HG02798 (cell line): Measurements from ENCODE around the gene DPYD.

Experiments used
- ATAC-seq: cut with Tn5 transposase; IDR thresholded peaks from one replicate; pipeline ENCODE4 v1.9.1; 2021; ENCODE audit warnings: mild to moderate bottlenecking; ENCODE audit not compliant: unreplicated experiment, poor library complexity

Gene DPYD

DNA sequence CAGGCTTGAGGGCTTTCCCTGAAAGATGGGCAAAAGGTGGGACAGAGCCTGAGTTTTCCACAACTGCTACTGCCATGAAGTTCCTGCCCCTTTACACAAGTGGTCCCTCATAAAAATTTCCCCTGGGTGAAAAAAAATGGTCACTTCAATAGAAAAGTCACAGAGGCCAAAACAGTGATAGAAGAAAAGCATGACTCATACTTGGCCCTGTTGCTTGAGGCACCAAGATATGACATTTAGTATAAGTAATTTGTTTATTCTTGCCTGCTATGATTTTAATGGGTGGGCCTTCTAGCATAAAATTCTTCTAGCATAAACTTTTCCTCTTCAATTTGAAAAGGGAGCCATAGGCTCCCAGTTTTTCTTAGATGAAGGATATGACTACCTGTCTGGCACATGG, 280.2 kb downstream of the DPYD start:
- no peak for ATAC-seq

DNA sequence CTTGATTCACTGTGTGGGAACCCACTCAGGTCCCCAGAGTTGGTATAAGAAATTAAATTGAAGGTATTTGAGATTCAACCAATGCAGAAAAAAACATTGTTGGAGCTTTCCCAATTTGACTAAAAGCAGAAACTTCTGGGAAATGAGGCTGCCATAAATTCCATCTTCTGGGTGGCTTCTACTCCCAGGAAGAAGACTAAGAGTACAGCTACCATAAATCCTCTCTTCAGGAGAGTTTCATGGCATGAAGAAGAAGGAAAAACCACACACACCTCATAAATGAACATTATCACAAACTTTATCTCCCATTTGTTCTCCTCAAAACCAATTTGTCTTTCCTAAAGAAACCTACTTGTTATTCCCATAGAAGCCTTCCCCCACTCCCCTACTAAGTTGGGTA, 283.9 kb downstream of the DPYD start:
- ATAC-seq: no peak

DNA sequence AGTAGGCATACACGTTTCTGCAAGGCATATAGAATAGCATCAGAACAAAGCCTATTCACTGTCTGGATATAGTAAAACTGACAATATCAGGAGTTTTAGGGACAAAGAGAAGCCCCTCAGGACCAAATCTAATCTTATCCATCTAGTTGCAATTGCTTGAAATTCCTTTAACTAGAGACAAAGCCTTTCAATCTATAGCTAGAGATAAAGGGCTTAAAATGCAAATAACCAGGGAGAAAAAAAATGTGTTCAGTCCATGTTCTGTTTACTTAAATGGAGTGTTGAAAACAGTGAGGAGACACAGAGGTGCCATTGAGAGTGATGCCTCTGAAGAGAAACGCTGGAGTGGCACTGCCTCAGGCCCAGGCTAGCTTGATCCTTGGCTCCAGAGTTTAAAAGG, 286.1 kb downstream of the DPYD start:
- no peak for ATAC-seq

DNA sequence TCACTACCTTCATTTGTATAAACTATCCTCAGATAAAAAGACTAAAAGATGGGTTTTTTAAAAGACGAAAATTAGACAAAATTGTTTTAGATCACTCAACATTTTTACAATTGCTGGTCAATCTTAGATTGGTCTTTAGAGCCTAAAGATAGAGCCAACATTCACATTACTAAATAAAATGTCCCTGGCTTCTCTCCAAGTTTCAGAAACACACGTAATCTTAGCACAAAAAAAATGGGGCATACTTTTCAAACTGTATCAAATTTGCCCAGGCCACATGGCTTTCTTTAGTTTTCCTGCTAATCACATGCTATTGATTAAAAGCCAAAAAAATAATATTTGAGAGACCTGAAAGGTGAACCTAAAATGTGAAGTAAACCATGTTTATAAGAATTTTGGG, 288.1 kb downstream of the DPYD start:
- ATAC-seq: no peak

DNA sequence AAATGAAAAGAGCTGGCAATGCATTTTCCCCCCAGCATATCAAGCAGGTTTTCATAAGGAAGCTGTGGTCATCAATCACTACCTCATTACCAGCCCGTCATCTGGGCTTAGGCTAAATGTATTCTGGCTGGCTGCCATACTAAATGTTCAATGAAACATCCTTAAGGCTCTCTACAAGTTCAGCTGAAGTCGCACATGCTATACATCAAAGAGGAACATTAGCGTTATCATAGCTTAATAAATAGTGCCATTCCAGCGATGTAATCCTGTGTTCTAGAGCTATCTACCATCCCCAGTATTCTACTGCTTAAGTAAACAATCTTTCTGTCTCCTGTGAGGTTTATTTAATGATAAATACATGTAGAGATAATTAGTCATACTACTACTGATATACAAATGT, 288.8 kb downstream of the DPYD start:
- ATAC-seq: no peak

DNA sequence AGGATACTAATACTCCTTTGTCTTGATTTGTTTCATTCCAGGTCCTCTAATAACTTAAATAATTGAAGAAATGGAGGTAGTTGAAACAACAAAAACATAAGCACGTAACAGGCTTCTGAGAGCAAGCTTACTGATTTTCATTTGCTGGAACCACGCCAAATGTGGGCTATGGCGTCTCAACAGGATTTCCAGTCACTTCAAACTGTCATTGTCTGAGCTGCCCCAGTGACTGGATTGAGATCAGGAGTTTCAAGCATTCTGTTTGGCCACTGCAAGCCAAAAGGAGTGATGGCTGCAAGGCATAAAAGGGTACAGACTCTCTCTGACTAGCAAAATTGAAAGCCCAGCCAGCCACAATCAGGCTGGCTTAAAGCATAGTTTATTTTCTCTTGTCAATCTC, 289.9 kb downstream of the DPYD start:
- ATAC-seq: no peak

DNA sequence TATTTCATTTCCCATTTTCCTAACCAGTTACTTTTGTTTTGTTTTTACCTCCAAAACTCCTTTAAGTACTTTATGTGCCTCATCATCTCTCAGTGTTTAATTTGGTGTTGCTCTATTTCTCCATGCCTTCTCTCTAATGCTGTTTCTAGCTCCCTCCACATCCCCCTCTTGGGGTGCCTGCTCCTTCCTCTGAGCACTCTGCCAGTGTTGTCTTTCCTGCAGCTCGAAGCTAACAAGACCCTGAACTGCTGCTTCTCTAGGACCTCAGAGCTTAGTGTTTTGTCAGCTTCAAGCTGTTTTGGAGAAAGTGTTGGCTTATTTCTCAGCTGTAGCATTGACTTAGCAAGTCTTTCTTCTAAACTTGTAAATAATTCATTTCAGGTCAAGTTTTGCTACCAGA, 290.6 kb downstream of the DPYD start:
- ATAC-seq: no peak

DNA sequence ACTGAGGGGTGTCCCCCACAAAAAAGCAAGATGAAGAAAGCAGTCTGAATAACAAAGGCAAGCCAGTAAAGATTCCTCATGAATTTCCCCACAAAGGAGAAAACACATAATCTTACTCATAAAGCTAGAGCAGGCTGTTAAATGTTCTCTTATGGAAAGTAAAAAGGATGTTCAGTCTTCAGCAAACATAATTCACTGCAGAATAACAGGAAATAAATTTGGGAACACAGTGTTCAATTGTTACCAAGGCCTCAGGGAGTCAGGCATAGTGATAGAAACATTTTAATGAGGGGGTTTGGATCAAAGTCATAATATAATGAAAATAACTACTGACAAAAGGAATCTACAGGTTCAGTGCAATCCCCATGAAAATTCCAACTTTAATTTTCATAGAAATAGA, 297.6 kb downstream of the DPYD start:
- no peak for ATAC-seq

DNA sequence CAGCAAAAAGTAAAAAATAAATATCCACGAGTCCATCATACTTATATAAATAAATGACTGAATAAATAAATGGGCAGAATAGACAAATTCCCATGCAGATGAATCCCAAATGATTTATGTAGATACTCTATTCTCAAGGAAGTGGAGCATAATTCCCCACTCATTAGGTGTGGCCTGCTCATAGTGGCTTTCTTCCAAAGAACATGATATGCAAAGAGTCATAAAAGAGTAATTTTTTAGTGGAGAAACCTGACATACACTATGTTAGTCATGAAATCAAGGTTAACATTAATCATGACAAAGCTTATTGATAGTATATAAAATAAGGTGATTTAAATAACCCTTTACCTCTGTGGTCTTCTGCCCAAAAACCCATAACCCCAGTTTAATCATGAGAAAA, 298.9 kb downstream of the DPYD start:
- no peak for ATAC-seq

DNA sequence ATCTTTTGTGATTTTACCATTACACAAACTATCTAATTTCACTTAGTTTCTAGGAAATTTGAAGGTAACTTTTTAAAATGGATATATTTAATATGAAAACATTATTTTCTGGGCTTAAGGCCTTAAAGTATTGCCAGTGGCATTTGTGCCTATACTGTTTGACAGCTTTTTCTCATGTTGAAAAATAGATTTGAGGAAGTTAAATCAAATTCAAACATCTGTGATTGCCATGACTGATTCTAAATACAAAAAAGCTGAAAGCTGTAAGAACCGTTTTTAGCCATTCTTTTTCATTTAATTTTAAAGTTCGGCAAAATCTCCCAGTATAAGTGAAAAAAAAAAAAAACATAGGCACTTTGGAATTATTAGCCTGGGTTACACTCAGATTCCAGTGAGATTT, 301.1 kb downstream of the DPYD start:
- ATAC-seq: no peak

DNA sequence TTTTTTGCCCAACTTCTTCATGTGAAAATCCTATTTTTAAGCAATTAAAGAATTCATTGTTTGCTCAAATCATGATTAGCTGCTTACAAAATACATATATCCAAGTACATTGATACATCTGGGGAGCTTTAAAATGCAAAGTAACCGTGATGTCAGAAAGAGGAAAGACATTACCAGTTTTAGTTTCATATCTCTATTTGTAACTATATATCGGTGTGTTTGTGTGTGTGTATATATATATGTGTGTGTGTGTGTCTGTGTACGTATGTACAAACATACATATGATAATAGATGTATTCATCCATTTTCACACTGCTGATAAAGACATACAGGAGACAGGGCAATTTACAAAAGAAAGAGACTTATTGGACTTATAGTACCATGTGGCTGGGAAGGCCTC, 310.1 kb downstream of the DPYD start:
- peak; percentile 66 for ATAC-seq

DNA sequence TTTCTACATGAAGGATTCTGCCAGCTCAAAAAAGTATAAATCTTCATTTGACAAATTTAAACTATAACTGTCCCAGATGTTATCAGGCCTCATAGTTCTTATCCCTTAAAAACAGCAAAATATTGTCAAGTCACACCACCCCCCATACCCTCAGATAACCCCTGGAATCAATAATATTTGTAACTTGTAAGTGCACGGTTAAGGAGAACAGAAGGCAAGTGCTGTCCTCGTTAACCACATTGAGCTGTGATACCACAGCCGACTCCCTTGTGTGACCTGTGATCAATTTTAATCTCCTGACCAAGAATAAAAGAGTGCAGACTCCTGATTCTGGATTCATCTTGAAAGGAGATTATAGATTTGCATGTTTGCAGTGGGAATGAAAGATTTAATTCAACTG, 310.7 kb downstream of the DPYD start:
- no peak for ATAC-seq

DNA sequence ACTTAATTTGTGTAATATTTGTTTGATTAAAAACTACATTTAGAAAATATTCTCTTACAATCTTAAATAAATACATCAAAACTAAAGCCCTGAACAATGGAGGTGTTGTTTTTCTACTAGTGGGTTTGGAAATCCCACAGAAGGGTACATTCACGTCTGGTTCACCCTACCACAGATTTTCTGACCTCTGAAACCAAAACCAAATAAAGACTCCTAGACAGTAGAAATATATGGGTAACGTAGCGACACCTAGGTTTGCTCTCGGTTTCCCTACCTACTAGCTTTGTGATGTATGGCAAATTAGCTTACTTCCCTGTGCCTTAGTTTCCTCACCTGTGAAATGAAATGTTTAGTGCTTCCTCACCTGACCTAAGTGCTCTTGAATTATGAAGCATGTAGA, 312.6 kb downstream of the DPYD start:
- ATAC-seq: peak; percentile 48

DNA sequence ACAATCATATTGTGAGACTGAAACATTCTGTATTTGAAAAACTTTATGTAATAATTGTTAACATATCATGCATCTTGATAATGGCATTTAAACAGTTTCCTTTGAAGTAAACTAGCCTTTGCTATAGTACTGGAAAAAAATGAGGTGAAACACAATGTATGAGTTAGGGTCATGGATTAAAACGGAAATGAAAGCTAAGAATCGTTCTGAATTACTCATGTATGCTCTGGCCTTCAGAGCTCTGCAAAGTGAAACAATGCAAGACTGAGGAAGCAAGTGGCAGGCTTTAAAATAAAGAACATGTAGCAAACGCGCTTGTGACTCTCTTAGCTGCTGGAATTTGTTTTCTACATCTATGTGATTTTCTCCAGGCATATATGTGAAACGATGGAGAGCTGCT, 317.1 kb downstream of the DPYD start:
- no peak for ATAC-seq

DNA sequence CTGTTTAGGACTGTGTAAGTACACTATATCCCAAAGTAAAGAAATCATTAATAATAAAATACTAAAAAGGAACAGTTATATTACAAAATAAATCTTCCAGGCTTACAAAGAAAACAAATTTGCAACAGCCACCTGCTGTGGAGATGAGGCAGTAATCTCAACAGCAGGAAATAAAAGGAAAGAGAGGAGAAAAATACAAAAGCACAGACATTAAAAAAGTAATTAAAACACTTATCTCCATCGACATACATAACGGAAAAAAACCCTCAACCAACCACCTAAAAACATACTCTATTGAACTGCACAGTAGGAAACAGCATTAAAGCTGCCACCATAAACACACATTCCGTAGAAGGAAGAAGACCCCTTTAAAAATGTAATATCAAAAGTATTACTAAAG, 317.6 kb downstream of the DPYD start:
- ATAC-seq: no peak

DNA sequence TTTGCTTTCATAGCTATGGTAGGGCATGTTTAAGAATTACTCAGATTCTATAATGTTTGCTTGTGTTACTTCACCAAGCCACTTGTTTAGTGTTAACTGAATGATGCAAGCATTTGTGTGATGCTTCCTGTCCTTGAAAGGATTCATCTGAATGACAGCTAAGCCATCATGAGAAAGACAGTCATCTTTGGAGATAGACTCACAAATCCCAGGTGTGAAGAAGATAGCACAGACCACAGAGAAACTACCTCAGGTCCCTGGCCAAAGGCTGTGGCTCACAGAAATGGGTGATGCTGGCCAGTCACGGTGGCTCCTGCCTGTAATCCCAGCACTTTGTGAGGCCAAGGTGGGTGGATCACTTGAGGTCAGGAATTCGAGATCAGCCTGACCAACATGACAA, 321.4 kb downstream of the DPYD start:
- ATAC-seq: no peak

DNA sequence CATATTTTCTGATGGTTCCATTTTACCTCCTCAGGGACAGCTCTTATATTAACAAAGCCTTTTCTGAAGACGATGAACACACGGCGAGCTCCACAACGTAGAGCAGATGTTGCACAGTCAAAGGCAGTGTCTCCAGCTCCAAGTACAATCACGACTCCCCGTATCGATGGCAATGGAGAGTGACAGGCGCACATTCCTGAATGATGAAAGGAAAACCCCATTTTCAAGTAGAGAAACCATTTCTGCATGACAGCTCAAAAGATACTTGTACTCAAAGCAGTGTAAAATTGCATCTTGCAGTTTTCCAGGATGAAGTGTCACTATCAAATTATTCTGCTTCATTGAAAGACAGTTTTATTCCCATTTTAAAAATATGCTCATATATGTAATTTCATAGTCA, 327.6 kb downstream of the DPYD start:
- ATAC-seq: no peak

DNA sequence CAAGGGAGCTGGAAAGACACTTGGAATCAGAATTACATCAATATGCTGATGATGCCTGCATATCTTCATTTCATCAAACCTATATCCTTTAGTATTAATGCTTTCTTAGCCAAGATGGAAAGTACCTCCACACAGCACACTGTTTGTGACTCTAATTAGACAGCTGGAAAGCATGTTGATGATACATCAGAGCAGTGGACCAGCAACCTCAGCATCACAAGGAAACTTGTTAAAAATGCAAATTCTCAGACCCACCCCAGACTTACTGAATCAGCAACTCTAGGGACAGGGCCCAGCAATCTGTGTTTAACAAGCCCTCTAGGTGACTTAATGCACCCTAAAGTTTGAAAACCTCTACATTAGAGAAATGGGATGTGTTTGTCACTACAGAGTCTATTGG, 332.1 kb downstream of the DPYD start:
- no peak for ATAC-seq

DNA sequence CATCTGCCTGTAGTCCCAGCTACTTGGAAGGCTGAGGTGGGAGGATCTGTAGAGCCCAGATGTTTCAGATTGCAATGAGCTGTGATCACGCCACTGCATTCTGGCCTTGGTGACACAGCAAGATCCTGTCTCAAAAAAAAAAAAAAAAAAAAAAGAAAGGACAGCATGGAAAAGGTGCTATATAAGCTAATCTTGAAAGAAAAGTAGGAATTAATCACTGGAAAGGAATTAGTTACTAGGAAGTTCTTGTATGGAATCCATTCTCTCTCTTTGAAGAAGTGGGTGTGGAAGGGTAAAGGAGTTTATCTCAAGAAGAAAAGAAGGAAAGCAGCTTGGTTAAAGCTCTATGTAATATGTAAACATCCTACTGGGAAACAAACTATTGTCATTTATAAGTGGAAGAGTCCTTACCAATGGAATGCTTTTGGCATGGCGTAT, 339.2 kb downstream of the DPYD start:
- ATAC-seq: no peak

DNA sequence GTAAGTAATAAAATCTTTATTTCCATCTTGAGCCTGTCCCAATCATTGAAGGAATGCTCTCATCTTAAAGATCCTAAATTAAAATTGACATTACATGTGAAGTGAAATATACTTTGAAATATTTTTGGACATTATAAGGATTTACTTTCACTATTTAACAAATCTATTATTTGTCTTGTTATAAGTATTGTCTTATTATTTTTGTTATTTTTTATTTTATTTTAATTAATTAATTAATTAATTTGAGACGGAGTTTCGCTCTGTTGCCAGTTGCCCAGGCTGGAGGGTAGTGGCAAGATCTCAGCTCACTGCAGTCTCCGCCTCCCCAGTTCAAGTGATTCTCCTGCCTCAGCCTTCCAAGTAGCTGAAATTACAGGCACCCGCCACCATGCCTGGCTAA, 343.2 kb downstream of the DPYD start:
- no peak for ATAC-seq

DNA sequence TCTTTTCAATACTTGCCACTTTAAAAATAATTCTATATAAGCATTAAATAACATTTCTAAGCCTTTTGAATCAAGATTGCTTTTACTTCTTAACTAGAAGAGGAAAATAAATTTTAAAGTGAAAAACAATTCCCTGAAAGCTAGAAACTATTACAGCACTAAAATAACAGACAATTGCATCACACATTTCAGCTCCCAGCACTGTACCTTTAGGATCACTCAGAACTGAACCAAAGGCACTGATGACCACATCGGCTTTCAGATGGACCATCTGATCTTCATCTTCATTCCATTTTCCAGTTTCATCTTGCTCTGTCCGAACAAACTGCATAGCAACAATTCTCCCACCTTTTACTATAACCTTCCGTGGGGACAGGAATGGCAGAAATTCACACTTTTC, 347.3 kb downstream of the DPYD start:
- no peak for ATAC-seq

DNA sequence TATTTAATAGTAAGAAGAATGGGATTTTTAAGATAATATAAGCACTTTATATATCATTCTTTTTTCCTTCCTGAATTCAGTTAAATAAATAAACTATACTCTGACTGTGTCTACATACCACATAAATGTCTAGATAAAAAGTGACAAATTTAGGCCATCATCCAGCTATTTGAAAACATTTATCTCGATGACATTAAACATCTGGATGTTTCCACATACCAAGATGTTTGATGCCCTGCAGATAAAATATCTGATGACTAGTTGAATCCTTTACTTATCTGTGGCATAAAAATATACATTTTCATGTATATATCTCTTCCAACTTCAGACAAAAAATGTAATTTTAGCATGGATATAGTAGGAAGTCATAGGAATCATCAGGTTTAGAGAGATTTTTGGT, 348.3 kb downstream of the DPYD start:
- ATAC-seq: no peak

DNA sequence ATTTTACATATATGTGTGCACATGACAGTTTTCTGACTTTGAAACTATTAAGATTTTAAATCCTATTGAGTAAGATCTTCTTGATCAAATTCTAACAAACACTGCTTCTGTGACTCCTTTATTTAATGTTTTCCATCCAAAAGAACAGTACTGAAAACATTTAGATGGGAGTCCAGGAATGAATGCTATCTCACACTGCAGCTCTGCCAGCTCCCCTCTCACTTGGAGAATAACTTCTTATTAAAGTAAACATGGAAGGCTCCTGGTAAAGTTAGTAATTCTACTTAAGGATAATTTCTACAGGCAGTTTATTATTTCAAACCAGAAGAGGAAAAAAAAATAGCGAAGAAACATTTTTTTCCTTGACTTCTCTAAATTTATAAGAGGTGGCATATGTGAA, 349.1 kb downstream of the DPYD start:
- ATAC-seq: no peak
